Putamen (tissue), 1 donor: ENCODE data around the gene C10orf53.

ENCODE experiments used
- DNase-seq: peaks from one replicate; pipeline ENCODE4 v3.0.0-alpha.2; 2016; ENCODE audit warnings: low spot score

The C10orf53 gene

DNA sequence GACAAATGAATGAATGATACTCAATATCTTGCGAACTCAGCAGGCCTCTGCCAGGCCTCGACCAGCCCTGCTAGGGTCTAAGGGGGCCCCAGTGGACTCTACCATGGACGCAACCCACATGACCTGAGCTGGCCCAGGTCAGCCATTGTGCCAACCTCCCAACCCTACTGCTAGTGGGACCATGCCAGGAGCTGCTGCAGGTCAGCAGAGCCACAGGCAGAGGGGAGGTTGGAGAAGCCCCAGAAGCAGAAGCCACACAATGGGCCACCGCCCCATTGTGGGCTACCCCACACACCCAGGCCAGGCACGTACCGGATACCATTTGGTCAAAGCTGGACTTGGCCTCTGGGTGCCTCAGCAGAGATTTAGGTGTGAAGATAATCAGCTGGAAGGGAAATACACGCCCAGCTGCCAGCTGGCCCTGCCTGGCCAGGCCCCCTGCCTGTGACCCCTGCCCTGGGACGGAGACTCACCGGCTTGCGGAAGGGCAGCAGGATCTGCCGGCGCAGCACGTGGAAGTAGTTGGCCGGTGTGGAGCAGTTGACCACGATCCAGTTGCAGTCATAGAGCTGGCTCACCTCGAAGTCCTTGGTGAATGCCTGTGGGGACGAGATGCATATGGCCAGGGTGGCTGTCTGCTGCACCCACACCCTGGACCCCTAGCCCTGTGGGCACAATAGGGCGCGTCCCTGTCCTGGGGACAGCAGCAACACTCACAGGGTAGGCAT is 58.2 kb downstream of the C10orf53 start:
- no peak for DNase-seq

DNA sequence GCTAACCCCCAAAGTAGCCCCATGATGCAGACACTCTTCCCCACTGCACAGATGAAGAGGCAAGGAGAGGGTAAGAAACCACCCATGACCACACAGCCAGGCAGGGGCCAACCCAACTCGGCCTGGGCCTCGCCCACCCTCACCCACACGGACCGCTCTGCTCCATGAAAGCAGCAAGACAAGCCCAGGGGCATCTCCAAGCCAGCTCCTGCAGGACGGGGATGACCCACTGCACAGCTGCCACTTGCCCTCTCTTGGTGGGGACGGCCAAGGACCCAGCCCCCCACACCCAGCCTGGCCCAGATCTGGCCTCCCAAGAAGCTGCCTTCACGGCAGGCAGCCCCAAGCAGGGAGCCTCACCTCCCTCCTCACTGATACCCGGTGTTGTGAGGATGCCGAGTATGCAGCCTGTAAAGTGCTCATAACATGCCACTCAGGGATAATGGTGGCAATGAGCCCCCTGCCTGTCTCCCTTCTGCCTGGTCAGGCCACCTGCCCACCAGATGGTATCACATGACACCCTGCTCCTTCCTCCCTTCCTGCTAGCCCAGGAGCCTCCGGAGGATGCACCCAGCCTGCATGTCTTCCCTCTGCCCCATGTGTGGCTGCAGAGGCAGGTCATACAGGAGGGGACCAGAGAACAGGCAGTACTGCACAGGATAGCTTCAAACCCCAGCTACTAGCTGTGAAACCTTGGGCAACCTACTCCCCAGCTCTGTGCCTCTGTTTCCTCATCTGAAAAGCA is 59.3 kb downstream of the C10orf53 start:
- DNase-seq = no peak

DNA sequence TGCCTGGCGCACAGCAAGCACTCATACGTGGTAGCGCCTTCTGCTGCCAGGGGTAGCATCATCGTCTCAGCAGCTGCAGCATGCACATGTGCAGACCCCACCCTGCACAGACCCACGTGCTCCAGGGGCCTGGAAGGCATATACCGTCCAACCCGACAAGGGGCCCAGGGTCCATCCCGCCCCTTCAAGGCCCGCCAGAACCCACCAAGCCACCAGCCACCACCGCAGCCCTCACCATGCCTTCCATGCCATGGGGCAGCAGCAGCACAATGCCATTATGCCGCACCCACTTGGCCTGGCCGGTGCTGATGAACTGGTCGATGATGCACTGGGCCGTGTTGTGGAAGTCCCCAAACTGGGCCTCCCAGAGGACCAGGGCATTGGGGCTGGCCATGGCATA is 60.0 kb downstream of the C10orf53 start:
- DNase-seq = no peak

DNA sequence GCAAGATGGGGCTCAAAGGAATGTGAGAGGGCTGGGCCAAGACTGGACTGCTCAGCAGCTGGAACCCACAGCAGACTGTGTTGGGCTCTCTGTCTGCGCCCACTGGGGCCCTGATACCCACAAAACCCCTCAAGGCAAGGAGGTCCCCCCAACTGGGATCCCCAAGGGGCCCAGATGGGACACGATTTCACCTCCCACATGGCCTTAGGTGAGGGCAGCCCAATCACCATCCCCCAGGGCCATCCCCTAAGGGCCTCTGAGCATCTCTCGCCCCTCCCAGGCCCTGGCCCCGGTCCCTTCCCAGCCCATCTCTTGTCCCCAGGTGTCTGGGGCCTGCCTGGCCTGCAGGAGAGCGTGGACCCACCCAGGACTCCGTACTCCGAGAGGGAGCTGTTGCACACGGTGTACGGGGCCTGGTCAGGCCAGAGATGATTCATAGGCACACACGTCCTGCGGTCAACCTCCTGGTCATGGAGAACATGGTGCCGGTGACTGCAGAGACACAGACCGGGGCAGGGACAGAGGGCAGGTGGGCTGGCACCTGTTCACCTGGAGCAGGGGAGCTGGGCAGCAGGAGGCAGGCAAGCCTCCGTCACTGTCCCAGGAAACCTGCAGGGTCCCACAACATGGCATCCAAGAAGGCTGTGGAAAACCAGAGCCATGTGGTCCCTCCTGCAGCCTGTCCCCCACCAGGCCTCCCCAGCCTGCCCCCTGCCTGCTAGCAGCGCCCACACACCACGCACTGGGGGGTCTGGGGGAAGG is 61.1 kb downstream of the C10orf53 start:
- no peak for DNase-seq

DNA sequence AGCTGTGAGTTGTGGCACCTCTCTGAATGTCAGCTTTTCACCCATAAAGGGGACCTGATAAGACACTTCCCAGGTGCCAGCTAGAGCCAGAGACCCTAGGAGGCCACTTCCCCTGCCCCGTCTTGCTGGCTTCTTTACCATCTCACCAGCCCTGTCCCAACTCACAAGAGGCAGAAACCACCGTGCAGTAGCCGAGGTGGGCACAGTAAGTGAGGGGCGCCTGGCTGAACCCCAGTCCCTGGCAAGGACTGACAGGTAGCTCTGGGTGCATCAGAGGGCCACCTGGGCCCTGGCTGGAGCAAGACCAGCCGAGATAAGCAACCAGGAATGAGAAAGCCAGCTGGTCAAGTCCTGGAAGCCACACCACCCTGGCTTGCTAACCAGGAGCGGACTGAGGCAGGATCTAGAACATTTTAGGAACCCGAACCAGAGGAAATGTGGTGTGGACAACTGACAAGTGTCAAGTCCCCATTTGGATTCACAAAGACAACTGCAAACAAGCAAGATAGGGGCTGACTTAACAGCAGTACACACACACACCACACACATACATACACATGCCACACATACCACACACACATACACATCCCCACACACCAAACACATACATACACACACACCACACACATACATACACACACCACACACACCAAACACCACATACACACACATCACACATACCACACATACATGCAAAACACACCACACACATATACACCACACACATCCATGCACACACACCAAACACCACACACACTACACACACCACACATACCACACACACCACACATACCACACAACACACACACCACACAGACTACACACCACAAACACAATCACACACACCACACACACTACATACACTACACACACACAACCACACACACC is 61.9 kb downstream of the C10orf53 start:
- DNase-seq = no peak

DNA sequence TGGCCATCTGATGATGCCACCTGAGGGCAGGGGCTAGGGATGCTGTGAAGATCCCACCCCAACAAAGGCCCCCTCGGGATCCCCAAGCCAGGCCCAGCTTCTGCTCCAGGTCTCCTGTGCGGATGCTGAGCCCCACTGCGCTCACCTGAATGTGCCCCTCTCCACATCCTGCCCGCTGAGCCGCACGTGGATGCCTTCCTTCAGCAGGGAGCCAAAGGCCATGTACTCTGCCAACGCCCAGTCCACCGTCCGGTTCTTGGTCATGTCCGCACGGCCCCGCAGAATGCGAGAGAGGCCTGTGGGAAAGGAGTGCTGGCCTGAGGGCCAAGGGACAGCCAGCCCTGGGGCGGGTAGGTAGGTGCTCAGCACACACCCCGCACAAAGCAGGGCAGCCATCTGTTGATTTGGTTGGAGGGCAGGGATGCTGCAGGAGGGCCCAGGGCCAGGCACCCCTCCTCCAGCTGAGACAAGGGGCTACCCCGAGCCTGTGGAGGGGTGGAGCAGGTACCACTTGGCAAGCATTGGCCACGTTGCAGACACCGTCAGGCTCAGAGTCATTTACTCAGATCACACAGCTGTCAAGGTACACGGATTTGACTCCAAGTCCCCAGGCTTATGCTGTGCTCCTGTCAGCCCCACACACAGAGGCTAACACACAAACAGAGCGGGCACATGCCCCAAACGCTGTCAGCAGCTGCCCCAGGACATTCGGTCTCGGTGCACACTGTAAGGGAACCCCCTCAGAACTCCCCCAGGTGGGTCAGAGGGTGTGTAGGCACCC is 63.4 kb downstream of the C10orf53 start:
- DNase-seq = no peak

DNA sequence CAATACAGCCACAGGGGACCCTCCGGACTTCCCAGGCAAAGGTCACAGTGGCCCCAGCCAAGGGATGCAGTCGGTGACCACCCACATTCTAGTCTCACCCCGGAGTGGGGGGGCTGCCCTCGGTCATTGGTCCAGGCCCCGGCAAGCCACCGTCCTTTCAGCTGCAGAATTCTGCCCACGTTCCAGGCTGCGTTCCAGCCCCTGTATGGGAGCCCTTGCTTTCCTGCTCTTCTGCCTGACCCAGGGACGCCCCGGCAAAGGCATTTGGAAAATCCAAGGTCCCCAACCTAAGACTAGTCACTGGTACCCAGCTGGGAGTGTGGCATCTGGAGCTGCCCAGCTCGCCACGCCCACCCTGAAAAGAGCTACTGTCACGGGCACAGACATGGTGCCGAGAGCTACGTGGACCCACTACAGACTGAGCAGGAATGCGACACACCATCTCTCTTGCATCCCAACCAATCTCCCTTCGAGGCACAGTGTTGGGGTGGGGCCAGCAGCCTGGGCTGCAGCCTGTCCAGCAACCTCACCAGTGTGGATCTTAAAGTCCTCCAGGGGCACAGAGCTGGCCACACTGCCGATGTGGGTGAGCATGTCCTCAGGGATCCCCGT is 64.1 kb downstream of the C10orf53 start:
- no peak for DNase-seq

DNA sequence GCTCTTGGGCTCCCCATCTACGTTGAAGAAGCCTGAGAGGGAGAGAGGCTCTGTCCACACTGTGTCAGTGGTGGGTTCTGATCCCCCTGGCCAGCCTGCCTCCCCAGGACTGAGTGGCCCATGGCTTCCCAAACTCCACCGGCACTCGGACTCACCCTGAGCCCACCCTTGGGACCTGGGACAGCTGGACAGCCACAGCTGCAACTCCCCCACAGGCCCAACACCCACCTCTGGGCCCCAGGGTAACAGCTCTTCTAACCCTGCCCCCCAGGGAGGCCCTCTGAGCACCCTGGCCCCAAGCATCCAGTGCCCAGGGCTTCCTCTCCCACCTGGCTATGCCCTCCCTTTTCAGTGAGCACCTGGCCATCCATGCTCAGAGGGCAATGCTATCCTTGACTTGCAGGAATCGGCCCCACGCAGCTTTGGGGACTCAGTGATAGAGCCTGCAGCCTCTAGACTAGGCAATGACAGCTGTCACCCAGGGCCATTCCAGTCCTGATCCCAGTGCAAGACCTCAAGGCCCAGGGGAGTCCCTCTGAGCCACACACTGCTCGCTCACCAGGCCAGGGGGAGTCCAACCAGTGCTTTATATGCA is 64.7 kb downstream of the C10orf53 start:
- DNase-seq = no peak

DNA sequence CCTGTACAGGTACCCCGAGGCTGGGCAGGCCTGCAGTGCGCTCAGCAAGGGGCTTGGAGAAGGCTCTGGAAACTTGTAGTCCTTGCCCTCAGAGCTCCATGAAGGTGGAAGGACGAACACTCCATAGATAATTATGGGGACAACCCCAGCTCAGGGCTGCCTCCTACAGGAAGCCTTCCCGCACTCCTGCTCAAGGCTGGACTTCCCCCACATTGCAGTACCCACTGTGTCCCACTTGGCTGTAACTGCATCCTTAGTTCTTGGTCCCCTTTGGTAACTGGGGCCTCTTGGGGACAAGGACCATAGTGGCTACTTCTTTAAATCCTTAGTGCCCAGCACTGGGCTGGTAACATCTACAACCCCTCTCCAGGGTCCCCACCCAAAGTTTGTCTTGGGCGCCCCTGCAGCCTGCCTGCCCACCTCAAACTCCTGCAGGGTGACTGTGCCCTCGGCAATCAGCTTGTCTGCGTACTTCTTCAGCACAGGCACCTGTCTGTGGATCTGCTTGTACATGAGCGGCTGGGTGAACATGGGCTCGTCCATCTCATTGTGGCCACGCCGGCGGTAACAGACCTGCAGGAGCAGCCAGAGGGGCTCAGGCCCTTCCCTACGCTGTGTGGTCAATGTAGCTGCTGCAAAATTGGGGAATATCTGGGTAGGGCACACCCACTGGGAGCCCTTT is 65.6 kb downstream of the C10orf53 start:
- no peak for DNase-seq

DNA sequence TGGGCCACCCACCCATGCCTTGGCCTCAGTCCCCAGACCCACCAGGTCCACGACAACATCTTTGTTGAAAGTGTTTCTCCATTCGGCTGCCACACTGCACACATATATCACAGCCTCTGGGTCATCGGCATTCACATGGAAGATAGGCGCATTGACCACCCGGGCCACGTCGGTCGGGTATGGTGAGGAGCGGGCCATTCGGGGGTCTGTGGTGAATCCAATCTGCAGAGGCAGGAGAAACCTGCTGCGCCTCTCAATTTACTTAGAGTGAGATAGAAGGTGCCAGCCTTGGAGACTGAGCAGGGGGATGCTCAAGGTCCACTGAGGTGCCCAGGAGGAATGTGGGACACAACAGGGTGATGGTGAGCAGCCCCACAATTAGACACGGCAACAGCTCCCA is 66.3 kb downstream of the C10orf53 start:
- no peak for DNase-seq

DNA sequence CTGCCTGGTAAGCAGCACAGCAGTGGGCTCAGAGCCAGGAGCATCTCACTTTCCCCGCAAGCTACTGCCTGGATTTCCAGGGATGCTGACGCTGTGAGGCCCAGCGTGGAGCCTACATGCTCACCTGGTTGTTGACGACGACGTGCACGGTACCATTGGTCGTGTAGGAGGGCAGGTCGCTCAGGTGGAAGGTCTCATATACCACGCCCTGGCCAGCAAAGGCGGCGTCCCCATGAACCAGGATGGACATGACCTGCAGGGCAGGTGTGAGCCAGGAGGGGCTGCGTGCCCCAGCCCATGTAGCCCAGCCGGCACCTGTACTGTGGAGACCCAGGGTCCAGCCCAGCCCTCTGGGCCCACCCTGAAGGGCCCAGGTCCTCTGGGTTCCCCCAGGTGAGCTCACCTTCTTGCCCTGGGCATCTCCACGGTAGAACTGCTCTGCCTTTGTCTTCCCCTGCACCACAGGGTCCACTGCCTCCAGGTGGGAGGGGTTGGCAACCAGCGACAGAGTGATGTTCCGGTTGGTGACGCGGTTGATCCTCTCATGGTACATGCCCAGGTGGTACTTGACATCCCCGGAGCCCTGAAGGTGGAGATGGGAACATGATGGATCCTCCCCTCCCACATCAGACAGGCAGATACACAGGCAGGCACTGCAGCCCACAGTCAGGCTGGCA is 67.3 kb downstream of the C10orf53 start:
- no peak for DNase-seq
